Measurements from ENCODE around the gene RNU4-1. TPM values are rescaled to one million over a fixed set of nuclear protein-coding genes. Genes with fewer than 3 reads are reported as not detected.

RNU4-1 gene
- total and polyA plus RNA-seq, 9 of the 15 experiments (the other 6 are each of a cell fraction or from before 2014, with no cell fraction given), result under 0.01 to 19,719 (median 3,563) TPM; not detected in 4

DNA sequence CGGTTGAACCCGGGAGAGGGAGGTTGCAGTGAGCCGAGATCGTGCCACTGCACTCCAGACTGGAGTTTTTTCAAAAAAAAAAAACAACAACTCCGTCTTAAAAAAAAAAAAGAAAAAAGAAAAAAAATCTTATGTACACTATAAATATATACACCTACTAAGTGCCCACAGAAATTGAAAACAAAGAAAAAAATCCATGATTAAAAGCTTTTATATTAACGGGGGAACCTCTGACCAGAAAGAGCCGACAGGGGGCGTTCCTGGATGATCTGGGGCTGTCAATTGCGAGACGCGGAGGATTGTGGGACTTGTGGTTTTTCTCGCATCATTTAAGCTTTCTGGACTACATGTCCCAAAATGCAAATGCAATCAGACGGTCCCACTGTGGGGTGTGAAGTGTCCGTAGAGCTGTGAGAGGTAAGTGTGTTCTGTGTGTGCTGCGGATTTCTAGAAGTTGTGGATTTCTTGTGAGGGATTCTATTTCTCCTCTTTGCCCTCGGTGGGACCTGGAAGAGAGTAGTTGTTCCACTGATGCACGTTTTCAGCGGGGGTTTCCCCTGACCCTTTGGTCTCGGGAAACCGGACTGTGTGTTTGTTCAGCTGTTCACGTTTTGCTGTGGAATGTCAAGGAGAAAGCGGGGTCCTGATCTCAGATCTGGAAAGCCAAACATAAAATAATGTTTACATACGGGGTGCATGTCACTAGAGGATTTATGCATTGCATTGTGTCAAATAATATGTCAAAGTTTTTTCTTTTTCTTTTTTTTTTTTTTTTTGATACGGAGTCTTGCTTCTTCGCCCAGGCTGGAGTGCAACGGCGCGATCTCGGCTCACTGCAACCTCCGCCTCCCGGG, 9.2 kb upstream of the RNU4-1 start, which contains the start of gene SIRT4 (continued):
- TF ChIP-seq, protein P1, sequence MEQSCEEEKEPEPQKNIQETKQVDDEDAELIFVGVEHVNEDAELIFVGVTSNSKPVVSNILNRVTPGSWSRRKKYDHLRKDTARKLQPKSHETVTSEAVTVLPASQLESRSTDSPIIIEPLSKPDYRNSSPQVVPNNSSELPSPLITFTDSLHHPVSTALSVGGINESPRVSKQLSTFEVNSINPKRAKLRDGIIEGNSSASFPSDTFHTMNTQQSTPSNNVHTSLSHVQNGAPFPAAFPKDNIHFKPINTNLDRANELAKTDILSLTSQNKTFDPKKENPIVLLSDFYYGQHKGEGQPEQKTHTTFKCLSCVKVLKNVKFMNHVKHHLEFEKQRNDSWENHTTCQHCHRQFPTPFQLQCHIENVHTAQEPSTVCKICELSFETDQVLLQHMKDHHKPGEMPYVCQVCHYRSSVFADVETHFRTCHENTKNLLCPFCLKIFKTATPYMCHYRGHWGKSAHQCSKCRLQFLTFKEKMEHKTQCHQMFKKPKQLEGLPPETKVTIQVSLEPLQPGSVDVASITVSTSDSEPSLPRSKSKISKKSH (CRISPR knock-in tag; IDR thresholded peaks at IDR 0.05), result no peak
- TF ChIP-seq CSDE1 (IDR thresholded peaks at IDR 0.05), result peak in 1 of 2 experiments; percentile 41; a peak in 2 of 4 replicates
- TF ChIP-seq, protein P2, sequence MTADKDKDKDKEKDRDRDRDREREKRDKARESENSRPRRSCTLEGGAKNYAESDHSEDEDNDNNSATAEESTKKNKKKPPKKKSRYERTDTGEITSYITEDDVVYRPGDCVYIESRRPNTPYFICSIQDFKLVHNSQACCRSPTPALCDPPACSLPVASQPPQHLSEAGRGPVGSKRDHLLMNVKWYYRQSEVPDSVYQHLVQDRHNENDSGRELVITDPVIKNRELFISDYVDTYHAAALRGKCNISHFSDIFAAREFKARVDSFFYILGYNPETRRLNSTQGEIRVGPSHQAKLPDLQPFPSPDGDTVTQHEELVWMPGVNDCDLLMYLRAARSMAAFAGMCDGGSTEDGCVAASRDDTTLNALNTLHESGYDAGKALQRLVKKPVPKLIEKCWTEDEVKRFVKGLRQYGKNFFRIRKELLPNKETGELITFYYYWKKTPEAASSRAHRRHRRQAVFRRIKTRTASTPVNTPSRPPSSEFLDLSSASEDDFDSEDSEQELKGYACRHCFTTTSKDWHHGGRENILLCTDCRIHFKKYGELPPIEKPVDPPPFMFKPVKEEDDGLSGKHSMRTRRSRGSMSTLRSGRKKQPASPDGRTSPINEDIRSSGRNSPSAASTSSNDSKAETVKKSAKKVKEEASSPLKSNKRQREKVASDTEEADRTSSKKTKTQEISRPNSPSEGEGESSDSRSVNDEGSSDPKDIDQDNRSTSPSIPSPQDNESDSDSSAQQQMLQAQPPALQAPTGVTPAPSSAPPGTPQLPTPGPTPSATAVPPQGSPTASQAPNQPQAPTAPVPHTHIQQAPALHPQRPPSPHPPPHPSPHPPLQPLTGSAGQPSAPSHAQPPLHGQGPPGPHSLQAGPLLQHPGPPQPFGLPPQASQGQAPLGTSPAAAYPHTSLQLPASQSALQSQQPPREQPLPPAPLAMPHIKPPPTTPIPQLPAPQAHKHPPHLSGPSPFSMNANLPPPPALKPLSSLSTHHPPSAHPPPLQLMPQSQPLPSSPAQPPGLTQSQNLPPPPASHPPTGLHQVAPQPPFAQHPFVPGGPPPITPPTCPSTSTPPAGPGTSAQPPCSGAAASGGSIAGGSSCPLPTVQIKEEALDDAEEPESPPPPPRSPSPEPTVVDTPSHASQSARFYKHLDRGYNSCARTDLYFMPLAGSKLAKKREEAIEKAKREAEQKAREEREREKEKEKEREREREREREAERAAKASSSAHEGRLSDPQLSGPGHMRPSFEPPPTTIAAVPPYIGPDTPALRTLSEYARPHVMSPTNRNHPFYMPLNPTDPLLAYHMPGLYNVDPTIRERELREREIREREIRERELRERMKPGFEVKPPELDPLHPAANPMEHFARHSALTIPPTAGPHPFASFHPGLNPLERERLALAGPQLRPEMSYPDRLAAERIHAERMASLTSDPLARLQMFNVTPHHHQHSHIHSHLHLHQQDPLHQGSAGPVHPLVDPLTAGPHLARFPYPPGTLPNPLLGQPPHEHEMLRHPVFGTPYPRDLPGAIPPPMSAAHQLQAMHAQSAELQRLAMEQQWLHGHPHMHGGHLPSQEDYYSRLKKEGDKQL (CRISPR knock-in tag; IDR thresholded peaks at IDR 0.05; ENCODE audit: borderline replicate concordance), result no peak
- TF ChIP-seq, protein P3, sequence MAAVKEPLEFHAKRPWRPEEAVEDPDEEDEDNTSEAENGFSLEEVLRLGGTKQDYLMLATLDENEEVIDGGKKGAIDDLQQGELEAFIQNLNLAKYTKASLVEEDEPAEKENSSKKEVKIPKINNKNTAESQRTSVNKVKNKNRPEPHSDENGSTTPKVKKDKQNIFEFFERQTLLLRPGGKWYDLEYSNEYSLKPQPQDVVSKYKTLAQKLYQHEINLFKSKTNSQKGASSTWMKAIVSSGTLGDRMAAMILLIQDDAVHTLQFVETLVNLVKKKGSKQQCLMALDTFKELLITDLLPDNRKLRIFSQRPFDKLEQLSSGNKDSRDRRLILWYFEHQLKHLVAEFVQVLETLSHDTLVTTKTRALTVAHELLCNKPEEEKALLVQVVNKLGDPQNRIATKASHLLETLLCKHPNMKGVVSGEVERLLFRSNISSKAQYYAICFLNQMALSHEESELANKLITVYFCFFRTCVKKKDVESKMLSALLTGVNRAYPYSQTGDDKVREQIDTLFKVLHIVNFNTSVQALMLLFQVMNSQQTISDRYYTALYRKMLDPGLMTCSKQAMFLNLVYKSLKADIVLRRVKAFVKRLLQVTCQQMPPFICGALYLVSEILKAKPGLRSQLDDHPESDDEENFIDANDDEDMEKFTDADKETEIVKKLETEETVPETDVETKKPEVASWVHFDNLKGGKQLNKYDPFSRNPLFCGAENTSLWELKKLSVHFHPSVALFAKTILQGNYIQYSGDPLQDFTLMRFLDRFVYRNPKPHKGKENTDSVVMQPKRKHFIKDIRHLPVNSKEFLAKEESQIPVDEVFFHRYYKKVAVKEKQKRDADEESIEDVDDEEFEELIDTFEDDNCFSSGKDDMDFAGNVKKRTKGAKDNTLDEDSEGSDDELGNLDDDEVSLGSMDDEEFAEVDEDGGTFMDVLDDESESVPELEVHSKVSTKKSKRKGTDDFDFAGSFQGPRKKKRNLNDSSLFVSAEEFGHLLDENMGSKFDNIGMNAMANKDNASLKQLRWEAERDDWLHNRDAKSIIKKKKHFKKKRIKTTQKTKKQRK (IDR thresholded peaks at IDR 0.05; ENCODE audit: borderline replicate concordance, low read depth, low read length), result no peak
- peak; percentile 80 for TF ChIP-seq TBP (optimal IDR thresholded peaks at IDR 0.05; ENCODE audit: low read depth, low read length)
- no peak for TF ChIP-seq SRSF1 (IDR thresholded peaks at IDR 0.05; ENCODE audit: low read depth, low read length)
- TF ChIP-seq HNRNPK (IDR thresholded peaks at IDR 0.05; ENCODE audit: low read depth, low read length, poor library complexity, severe bottlenecking), result no peak
- TF ChIP-seq, protein P4, sequence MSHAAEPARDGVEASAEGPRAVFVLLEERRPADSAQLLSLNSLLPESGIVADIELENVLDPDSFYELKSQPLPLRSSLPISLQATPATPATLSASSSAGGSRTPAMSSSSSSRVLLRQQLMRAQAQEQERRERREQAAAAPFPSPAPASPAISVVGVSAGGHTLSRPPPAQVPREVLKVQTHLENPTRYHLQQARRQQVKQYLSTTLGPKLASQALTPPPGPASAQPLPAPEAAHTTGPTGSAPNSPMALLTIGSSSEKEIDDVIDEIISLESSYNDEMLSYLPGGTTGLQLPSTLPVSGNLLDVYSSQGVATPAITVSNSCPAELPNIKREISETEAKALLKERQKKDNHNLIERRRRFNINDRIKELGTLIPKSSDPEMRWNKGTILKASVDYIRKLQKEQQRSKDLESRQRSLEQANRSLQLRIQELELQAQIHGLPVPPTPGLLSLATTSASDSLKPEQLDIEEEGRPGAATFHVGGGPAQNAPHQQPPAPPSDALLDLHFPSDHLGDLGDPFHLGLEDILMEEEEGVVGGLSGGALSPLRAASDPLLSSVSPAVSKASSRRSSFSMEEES (CRISPR knock-in tag; IDR thresholded peaks at IDR 0.05), result no peak
- no peak for TF ChIP-seq RHOXF2B (CRISPR knock-in tag; conservative IDR thresholded peaks at IDR 0.05)
- no peak for TF ChIP-seq ATF1 (CRISPR knock-in tag; IDR thresholded peaks at IDR 0.05)
- TF ChIP-seq ATF1 (tag; IDR thresholded peaks at IDR 0.05), result peak; percentile 80
- TF ChIP-seq NR1H2 (CRISPR knock-in tag; IDR thresholded peaks at IDR 0.05), result 0 out of 2 replicates have a peak, but pooled peaks have one; percentile 29
